Activated CD8-positive, alpha-beta T cell treated with anti-CD3 and anti-CD28 coated beads for 36 hours (primary cell): ENCODE measurements around the gene SAFB. TPM values are rescaled to one million over a fixed set of nuclear protein-coding genes. Genes with fewer than 3 reads are reported as not detected.

Experiments used
- ATAC-seq: fragments of 200-7000 bp; cut with Tn5 transposase; one replicate; pipeline ENCODE4 v1.10.0; 2021; ENCODE audit warnings: mild to moderate bottlenecking, moderate library complexity
- CTCF ChIA-PET: fragments of 350-600 bp; sonication (Branson Sonifier 250); formaldehyde crosslinking; loops from one replicate; lab custom pipeline; 2021; ENCODE audit warnings: antibody characterized with exemption; lab: Charles Lee
- POLR2A ChIA-PET: fragments of 350-600 bp; sonication (Branson Sonifier 250); formaldehyde crosslinking; loops from one replicate; lab custom pipeline; 2021; ENCODE audit warnings: antibody characterized with exemption; lab: Charles Lee
- DNase-seq: peaks from one replicate; pipeline ENCODE4 v3.0.0-alpha.2; 2020
- H3K27ac Mint-ChIP-seq: one replicate; pipeline ENCODE4 v1.8.0; 2021; ENCODE audit warnings: mild to moderate bottlenecking, mixed read lengths
- H3K27me3 Mint-ChIP-seq: one replicate; pipeline ENCODE4 v1.8.0; 2021; ENCODE audit warnings: mixed read lengths
- H3K36me3 Mint-ChIP-seq: one replicate; pipeline ENCODE4 v1.8.0; 2021; ENCODE audit warnings: low read depth, mixed read lengths
- H3K4me1 Mint-ChIP-seq: one replicate; pipeline ENCODE4 v1.8.0; 2021; ENCODE audit warnings: low read depth, mixed read lengths
- H3K4me3 Mint-ChIP-seq: one replicate; pipeline ENCODE4 v1.8.0; 2021; ENCODE audit warnings: mild to moderate bottlenecking, moderate library complexity, mixed read lengths
- H3K9me3 Mint-ChIP-seq: one replicate; pipeline ENCODE4 v1.8.0; 2021; ENCODE audit warnings: mixed read lengths
- CTCF ChIP-seq: fragments of 200-600 bp; IDR thresholded peaks from one replicate; pipeline ENCODE4 v1.8.0; 2022; ENCODE audit warnings: antibody characterized with exemption, mild to moderate bottlenecking
- intact Hi-C: fragments of 100-400 bp; cut with micrococcal nuclease; formaldehyde crosslinking; loops from one replicate; pipeline ENCODE4 v1.10.0; 2022
- total RNA-seq, 2 experiments: library from RNA; stranded (reverse); gene quantifications; one replicate each; pipeline ENCODE4 v1.2.3, GENCODE V29; 2021

The SAFB gene
- total RNA-seq, 2 experiments from 2014 or later = 124 to 132 TPM

GRCh38 chr19:5669212-5669611, 46.3 kb downstream of the SAFB start:
- CTCF ChIA-PET = interaction anchor here (1.0 kb wide), 1 partner anchor 18 kb away, joined by 3 read pairs; no protein-coding TSS in a partner anchor
- no peaks in the 10 kb centered on the region for H3K27me3 Mint-ChIP-seq
- peaks cover 6% of the 10 kb centered on the region for H3K4me1 Mint-ChIP-seq
- DNase-seq (no peak), ATAC-seq (no peak)
- H3K36me3 Mint-ChIP-seq = peaks cover 59% of the 10 kb centered on the region
- H3K4me3 Mint-ChIP-seq = no peak overlapping the region
- POLR2A ChIA-PET = interaction anchor here (1.4 kb wide), 1 partner anchor 22 kb away, joined by 4 read pairs; no protein-coding TSS in a partner anchor
- H3K9me3 Mint-ChIP-seq = no peaks in the 10 kb centered on the region
- no peak overlapping the region for H3K27ac Mint-ChIP-seq
- TF ChIP-seq CTCF = no peak
- intact Hi-C loops = no loop called here

- no peak overlapping the region for H3K27ac Mint-ChIP-seq
These were observed 48.7 kb downstream of the SAFB start for GRCh38 chr19:5671600-5671999.

GRCh38 chr19:5672708-5673459, 50.0 kb downstream of the SAFB start:
- Mint-ChIP-seq H3K27me3 (no peaks in the 10 kb centered on the region), H3K4me3 (no peak overlapping the region), H3K36me3 (peaks cover 33% of the 10 kb centered on the region), H3K9me3 (no peaks in the 10 kb centered on the region), H3K4me1 (no peaks in the 10 kb centered on the region), H3K27ac (no peak overlapping the region)
- no peak for ATAC-seq
- CTCF ChIA-PET = no interaction called here
- TF ChIP-seq CTCF = no peak
- DNase-seq = no peak
- intact Hi-C loops = no loop called here
- POLR2A ChIA-PET = interaction anchor here (1.4 to 1.8 kb wide), 2 partner anchors 14 to 40 kb away, joined by 3 to 4 read pairs; no protein-coding TSS in a partner anchor

More at GRCh38 chr19:5671600-5671999, 48.7 kb downstream of the SAFB start:
- H3K4me3 Mint-ChIP-seq = no peak overlapping the region
- no peaks in the 10 kb centered on the region for H3K9me3 Mint-ChIP-seq
- no peaks in the 10 kb centered on the region for H3K27me3 Mint-ChIP-seq
- DNase-seq (no peak), ATAC-seq (no peak)
- CTCF ChIA-PET = interaction anchor here (0.9 kb wide), 1 partner anchor 79 kb away, joined by 3 read pairs; no protein-coding TSS in a partner anchor
- intact Hi-C loops = no loop called here
- POLR2A ChIA-PET = interaction anchor here (1.0 to 1.9 kb wide), 4 partner anchors 8 to 38 kb away, joined by 3 to 5 read pairs (median 4); partner anchors contain the start of gene RPL36
- H3K4me1 Mint-ChIP-seq = no peaks in the 10 kb centered on the region
- H3K36me3 Mint-ChIP-seq = peaks cover 39% of the 10 kb centered on the region
- no peak for TF ChIP-seq CTCF

GRCh38 chr19:5673752-5674151, 50.9 kb downstream of the SAFB start:
- no peak overlapping the region for H3K27ac Mint-ChIP-seq

More at GRCh38 chr19:5673752-5674151, 50.9 kb downstream of the SAFB start:
- intact Hi-C loops = no loop called here
- ChIA-PET CTCF (no interaction called here), POLR2A (no interaction called here)
- no peaks in the 10 kb centered on the region for H3K4me1 Mint-ChIP-seq
- ATAC-seq = no peak
- DNase-seq = no peak
- no peak overlapping the region for H3K4me3 Mint-ChIP-seq
- no peaks in the 10 kb centered on the region for H3K27me3 Mint-ChIP-seq
- no peak for TF ChIP-seq CTCF
- H3K9me3 Mint-ChIP-seq = no peaks in the 10 kb centered on the region
- peaks cover 32% of the 10 kb centered on the region for H3K36me3 Mint-ChIP-seq
